GM21526 (cell line): ENCODE results near the gene APOM.

Experiments used
- ATAC-seq: cut with Tn5 transposase; IDR thresholded peaks from one replicate; pipeline ENCODE4 v1.9.1; 2021; ENCODE audit warnings: moderate library complexity; ENCODE audit not compliant: unreplicated experiment, low FRiP score

APOM gene

GRCh38 chr6:31701666-31702404 lies 46.1 kb downstream of the APOM start:
- no peak for ATAC-seq

GRCh38 chr6:31702405-31702818 lies 46.7 kb downstream of the APOM start:
- no peak for ATAC-seq

GRCh38 chr6:31702819-31703716 lies 47.4 kb downstream of the APOM start, which contains the start of gene ABHD16A:
Gene ABHD16A, minus strand, starts transcription at chr6:31703324. Its CDS starts 43 bp downstream, at chr6:31703281.
- ATAC-seq, result peak; percentile 71

GRCh38 chr6:31705931-31706330 lies 50.2 kb downstream of the APOM start:
- no peak for ATAC-seq

GRCh38 chr6:31706599-31706998 lies 50.9 kb downstream of the APOM start, which contains the start of gene LY6G6F:
Gene LY6G6F, plus strand, starts transcription at chr6:31706866. Its CDS starts 41 bp downstream, at chr6:31706907.
- ATAC-seq, result no peak

GRCh38 chr6:31707701-31708100 lies 52.0 kb downstream of the APOM start:
- ATAC-seq, result no peak
